GM19023 (cell line): ENCODE data around the gene MX1.

Experiments
- ATAC-seq: cut with Tn5 transposase; IDR thresholded peaks from one replicate; pipeline ENCODE4 v1.9.1; 2021; ENCODE audit warnings: mild to moderate bottlenecking, moderate library complexity; ENCODE audit not compliant: unreplicated experiment

MX1 gene

DNA sequence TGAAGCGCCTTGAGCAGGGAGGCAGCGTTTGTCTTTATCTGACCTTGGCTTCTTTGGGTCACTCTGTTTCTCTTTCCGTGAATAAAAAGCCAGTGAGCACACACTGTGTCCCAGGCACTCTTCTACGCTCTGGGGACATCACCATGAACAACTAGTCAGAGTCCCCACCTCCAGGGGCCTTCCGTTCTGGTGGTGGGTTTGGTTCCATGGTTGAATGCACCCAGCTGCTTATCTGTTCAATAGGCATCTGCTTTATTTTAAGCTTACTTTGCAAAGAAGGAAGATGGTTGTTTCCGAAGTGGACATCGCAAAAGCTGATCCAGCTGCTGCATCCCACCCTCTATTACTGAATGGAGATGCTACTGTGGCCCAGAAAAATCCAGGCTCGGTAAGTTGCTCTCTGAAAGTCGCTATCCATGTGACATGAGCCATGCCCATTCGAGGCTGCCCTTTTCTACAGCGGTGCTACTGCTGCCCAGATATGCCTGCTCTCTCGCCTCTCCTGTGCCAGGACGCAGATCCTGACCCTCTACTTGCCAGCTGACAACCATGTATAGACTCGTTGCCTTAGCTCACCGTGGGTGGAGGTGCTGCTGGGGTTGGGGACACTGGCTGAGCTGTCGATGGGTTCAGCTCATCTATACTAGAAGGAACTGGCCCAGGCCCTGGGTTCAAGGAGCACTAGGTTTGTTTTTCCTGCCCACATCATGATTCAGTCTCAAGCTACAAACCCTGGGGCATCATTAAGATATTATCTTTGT lies 5.9 kb downstream of the MX1 start:
- peak; percentile 78 for ATAC-seq

DNA sequence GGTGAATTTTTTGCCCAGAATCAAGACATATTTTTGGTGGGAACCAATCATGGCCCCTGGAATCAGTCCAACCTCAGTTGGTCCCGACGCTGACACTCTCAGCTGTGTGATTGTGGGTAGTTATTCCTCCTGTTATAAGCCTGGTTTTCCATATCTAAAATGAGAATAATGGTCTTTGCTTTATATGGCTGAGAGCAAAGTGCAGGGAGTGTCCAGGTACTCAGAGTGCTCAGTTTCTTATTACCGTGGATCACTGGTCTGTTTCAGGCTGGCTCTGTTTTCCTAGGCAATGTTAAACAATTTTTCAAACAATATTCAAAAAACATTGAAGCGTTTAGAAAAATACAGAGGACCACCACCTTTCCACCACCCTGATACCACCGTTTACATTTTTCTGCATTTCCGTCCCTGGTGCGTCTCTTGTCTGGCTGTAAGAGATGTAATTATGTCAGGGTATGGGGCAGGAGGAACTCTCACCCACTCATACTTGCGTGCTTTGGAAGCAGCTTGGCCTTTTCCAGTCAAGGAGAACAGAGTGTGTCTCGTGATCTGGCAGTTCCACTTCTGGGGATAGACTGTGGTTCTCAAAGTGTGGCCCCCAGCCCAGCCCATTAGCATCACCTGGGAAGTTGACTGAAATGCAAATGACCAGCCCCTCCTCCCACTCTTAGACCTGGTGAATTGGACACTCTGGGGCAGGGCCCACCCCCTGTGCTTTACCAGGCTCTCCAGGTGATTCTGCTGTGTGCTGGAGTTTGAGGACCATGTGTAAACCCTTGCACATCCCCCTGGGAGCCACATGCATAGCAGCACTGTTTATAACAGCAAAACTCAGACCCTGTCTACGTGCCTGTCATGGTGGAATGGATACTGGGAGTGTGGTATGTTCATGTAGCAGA lies 6.8 kb downstream of the MX1 start:
- ATAC-seq, result no peak

GRCh38 chr21:41433566-41433965 lies 7.5 kb downstream of the MX1 start:
- ATAC-seq, result no peak

- ATAC-seq, result no peak
These were observed 9.7 kb downstream of the MX1 start for GRCh38 chr21:41435706-41436105.

DNA sequence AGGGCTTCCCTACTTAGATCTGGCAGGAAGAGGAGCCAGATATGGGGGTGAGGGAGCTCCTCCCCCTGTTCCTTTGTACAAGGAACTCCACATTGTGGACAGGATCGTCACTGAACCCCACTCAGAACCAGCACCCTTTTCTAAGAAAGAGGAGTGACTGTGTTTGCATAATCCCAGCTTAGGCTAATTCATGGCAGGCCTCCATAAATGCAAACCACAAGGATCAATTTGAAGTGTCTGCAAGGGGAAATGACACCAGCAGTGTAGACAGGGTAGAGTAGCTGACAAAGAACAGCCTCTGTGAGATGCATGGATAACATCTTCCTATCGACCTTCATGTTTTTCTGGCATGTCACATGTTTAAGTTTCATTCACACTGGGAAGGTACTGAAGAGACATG lies 11.7 kb downstream of the MX1 start:
- no peak for ATAC-seq

DNA sequence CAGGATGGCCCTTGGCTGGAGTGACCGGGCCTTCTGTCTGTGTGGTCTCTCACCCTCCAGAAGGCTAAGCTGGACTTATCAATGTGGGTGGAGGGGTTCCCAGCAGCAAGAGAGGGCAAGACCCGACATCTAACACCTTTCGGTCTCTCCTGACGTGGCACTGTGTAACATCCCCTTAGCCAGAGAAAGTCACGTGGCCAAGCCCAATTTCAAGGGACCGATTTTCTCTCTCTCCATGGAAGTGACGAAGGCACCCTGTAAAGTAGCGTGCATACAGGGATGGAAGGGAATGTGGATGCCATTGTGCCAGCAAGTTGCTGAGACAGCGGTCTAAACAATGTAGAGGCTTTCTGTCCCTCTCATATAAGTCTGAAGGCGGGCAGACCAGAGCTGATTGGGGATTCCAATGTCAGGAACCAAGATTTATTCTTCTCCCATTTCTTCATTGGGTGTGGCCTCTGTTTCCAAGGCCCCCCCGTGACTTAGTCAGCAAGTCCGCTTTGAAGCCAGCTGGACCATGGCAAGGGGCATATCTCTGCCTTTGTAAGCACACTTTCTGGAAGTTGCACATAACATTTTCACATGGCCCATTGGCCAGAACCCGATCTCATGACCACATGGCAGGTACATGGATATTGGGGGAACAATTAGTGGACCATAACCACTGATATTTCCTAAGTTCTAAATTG lies 12.5 kb downstream of the MX1 start:
- ATAC-seq, result no peak

- ATAC-seq, result no peak
These were observed 13.2 kb downstream of the MX1 start for GRCh38 chr21:41439248-41439647.

DNA sequence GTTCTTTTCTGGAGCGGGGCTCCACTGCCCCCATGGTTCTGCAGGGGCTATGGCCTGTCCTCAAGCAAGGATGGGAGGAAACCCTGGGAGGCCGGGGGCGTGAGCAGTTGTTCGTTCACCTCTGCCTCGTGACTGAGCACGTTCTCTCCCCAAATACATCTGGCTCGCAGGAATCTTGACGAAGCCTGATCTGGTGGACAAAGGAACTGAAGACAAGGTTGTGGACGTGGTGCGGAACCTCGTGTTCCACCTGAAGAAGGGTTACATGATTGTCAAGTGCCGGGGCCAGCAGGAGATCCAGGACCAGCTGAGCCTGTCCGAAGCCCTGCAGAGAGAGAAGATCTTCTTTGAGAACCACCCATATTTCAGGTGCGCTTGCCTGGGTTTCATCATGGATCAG lies 15.5 kb downstream of the MX1 start:
- no peak for ATAC-seq

DNA sequence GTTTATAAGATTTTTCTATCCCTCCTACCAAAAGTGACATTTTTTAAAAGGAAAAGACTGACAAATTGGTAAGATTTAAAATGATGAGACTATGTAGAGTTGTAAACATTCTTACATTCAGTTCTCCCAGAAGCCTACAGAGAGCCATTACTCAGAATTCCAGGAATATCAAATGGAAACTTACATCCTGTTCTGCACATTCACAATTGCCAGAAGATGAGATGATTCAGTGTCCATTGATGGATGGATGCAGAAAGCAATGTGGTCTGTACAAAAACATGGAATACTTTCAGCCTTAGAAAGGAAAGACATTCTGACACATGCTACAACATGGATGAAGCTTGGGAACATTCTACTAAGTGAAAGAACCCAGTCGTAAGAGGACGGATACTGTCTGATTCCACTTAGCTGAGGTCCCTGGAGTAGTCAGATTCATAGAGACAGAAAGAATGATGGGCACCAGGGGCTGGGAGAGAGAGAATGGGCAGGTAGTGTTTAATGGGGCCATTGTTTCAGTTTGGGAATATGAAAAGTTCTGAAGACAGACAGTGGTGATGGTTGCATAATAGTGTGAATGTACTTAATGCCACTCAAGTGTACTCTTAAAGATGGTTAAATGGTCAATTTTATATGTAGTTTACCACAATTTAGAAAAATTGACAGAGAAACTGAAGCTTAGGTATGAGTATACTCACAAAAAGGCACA lies 16.6 kb downstream of the MX1 start:
- no peak for ATAC-seq

DNA sequence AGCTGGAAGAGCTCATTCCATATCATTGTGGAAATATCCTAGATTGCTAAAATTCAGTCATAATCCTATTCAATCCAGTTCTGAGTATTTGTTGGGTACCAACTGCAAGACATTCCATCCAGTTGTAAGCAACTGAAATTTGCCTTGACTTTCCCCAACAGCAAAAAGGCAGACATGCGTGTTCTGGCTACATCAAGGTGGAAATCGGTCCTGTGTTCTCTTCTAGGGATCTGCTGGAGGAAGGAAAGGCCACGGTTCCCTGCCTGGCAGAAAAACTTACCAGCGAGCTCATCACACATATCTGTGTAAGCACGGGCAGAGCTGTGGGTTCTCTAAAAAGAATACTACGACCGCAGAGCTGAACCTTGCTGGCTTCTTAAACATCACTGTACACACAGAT lies 17.5 kb downstream of the MX1 start:
- no peak for ATAC-seq

DNA sequence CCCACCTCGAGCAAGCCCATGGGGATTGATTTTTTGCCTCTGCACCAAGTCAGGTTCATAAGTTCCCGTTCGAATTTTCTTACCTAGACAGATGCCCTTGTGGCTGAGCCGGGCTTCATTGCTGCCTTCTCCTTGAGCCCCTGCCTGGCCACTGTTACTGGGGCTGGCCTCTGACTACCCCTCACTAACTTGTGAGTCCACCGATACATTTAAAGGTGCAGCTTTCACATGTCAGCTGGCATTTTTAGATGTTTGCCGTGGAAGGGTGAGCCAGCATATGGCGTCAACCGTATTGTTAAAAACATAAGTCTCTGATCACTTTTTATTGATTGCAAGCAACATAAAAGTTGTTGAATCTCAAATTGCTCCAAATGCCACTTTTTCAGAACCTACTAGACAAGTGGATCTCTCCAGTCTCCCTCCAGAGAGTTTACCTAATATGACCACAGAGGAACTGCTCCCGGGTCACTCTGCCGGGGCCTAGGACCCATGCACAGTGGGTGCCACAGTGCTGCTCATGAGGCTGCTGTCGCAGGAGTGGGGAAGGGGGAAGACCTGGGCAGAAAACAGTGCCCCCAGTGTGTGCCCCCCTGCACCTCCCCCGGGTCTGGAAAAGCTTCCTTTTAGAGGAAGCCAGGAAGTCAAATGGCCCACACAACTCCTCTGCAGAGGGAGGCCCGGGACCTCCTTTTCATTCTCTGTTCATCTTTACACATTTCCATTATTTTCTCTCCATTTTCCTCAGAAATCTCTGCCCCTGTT lies 18.8 kb downstream of the MX1 start:
- ATAC-seq, result no peak

DNA sequence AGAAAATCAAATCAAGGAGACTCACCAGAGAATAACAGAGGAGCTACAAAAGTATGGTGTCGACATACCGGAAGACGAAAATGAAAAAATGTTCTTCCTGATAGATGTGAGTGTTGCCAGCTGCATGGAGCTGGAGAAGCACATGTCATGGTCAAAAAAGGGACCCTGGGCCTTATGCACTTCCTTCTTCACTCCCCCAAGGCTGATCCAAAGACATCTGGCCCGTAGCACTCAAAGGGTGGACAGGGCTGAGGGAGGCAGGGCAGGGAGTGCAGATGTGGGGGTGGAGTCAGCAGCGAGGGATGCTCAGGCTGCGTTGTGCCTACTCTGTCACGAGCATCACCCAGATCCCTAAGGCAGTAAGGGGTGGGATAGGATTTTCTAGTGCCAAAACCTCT lies 19.4 kb downstream of the MX1 start:
- no peak for ATAC-seq

- no peak for ATAC-seq
These were observed 20.5 kb downstream of the MX1 start for GRCh38 chr21:41446586-41446985.

DNA sequence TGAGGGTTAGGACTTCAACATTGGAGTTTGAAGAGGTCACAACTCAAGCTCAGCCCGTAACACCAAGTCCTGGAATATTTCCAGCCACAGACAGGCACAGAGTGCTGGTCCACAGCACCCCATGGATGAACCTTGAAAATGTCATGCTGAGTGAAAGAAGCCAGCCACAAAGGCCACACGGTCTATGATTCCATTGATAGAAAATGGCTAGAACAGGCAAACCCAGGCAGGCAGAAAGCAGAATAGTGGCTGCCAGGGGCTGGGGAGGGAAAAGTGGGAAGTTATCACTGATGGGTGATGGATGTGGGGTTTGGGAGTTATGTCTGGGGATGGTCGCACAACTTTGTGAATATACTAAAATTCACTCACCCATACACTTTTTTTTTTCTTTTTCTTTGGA lies 21.3 kb downstream of the MX1 start:
- no peak for ATAC-seq

GRCh38 chr21:41449613-41450012 lies 23.6 kb downstream of the MX1 start:
- ATAC-seq, result no peak

DNA sequence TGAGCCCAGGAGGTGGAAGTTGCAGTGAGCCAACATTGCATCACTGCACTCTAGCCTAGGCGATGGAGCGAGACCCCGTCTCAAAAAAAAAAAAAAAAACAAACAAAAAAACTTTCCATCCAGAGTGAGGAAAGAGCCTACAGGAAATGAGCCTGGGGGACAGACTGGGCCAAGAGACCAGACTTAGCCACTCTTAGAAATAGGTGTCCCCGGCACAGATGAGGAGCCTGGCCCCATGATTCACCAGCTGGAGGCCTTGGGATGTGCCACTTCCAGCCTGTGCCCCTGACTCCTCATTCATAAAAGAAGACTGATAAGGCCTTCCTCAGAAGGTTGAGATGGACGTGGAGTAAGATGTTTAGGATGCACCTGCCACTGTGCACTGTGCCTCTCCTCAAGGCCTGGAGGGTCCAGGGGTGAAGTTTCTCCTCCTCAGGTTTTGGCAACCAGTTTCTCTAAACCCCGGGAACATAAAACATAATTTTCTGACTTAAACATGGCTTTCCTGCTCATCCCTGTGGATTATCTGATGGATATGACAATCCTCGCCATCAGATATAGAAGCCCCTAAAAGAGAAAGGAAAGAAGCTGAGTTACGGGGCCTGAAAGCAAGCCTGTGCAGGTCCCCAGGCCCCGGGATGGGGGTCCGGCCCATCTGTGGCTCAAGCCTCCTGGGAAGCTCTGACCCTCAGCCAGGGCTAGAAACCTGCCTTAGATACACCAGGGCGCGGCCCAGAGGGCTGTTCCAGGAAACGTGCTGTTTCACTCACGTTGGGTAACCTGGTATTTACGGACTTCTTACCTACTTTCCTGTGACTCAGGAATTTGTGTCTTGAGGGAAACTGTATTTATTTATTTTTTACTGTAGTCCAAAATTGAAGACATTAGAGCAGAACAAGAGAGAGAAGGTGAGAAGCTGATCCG lies 26.0 kb downstream of the MX1 start:
- ATAC-seq, result no peak

GRCh38 chr21:41453198-41453597 lies 27.2 kb downstream of the MX1 start:
- no peak for ATAC-seq

DNA sequence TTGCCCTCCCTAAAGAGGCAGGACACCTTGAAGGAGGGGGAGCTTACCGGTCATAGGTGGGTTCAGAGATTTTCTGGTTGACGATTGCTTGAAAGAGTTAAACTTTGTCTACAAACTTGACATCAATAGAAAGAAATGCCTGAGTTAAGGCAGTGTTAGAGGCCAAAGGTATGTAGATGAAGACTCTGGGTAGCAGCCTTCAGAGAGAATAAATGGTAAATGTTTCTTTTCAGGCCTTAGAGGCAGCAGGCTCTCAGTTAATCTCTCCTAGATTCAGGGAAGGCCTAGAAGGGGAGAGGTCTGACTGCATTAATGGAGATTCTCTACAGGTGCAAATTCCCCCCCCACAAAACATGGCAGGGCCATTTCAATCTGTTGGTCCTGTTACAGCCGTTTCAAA lies 27.7 kb downstream of the MX1 start:
- no peak for ATAC-seq

DNA sequence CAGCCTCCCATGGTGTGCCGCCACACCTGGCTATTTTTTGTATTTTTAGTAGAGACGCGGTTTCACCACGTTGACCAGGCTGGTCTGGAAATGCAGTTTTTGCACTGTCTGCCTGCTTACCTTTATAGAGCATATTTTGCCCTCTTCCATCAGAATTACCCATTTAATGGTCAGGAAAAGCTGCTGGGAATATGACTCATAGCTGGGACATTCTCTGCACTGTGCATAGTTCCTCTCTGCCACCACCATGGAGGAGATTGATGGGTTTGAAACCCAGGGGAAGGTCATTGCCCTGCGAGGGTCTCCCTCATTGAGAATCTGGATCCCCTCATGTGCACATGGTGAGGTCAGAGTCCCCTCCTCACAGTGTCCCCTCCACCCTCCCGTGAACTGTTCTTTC lies 32.1 kb downstream of the MX1 start:
- no peak for ATAC-seq
